GM12891 (cell line): ENCODE measurements around the gene GJD2.

ENCODE experiments used
- POLR2A ChIP-seq: IDR thresholded peaks from 2 replicates; pipeline ENCODE4 v1.6.1; 2011; ENCODE audit warnings: low read depth, low read length, control low read depth
- POLR2AphosphoS5 ChIP-seq: IDR thresholded peaks from 2 replicates; pipeline ENCODE4 v1.6.1; 2011; ENCODE audit warnings: low read depth, low read length, control low read depth

- TF ChIP-seq POLR2AphosphoS5 = no peak
- no peak for TF ChIP-seq POLR2A
Measured at GRCh38 chr15:34793901-34794300, 39.1 kb upstream of the GJD2 start.
